ENCODE results near the gene SORCS2.

DNA sequence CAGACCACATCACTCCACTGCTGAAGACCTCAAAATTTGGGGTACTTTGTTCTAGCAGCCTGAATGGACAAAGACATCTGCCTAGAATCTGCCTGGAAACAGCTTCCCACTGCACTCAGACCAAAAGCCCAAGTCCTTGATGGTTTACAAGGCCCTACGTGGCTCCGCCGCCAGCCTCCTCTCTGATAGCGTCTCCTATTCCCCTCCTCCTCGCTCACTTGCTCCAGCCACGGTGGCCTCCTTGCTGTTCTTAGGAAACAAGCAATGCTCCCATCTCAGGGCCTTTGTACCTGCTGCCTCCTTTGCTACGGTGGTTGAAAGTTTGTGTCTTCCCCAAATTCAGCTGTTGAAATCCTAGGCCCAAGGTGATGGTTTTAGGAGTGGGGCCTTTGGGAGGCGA is 34.7 kb upstream of the SORCS2 start:
- no peak for TF ChIP-seq RAD21 (IDR thresholded peaks at IDR 0.05; ENCODE audit: low read depth)
- TF ChIP-seq USF1 (IDR thresholded peaks at IDR 0.05) = no peak
- no peak for TF ChIP-seq EGR1 (IDR thresholded peaks at IDR 0.05)
- TF ChIP-seq, protein P1, sequence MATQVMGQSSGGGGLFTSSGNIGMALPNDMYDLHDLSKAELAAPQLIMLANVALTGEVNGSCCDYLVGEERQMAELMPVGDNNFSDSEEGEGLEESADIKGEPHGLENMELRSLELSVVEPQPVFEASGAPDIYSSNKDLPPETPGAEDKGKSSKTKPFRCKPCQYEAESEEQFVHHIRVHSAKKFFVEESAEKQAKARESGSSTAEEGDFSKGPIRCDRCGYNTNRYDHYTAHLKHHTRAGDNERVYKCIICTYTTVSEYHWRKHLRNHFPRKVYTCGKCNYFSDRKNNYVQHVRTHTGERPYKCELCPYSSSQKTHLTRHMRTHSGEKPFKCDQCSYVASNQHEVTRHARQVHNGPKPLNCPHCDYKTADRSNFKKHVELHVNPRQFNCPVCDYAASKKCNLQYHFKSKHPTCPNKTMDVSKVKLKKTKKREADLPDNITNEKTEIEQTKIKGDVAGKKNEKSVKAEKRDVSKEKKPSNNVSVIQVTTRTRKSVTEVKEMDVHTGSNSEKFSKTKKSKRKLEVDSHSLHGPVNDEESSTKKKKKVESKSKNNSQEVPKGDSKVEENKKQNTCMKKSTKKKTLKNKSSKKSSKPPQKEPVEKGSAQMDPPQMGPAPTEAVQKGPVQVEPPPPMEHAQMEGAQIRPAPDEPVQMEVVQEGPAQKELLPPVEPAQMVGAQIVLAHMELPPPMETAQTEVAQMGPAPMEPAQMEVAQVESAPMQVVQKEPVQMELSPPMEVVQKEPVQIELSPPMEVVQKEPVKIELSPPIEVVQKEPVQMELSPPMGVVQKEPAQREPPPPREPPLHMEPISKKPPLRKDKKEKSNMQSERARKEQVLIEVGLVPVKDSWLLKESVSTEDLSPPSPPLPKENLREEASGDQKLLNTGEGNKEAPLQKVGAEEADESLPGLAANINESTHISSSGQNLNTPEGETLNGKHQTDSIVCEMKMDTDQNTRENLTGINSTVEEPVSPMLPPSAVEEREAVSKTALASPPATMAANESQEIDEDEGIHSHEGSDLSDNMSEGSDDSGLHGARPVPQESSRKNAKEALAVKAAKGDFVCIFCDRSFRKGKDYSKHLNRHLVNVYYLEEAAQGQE (IDR thresholded peaks at IDR 0.05; ENCODE audit: low read depth) = no peak
- TF ChIP-seq, protein P2, sequence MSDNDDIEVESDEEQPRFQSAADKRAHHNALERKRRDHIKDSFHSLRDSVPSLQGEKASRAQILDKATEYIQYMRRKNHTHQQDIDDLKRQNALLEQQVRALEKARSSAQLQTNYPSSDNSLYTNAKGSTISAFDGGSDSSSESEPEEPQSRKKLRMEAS (IDR thresholded peaks at IDR 0.05) = no peak
- TF ChIP-seq YY1 (IDR thresholded peaks at IDR 0.05; ENCODE audit: low read depth) = no peak
- TF ChIP-seq CEBPB (IDR thresholded peaks at IDR 0.05) = no peak
- TF ChIP-seq CREB1 (IDR thresholded peaks at IDR 0.05; ENCODE audit: low read depth) = no peak
- TF ChIP-seq TCF12 (IDR thresholded peaks at IDR 0.05; ENCODE audit: low read depth) = no peak
- no peak for TF ChIP-seq TEAD4 (IDR thresholded peaks at IDR 0.05)
- no peak for TF ChIP-seq TAF1 (IDR thresholded peaks at IDR 0.05; ENCODE audit: low read depth)

Data from Ishikawa (cell line).